Esophagus (tissue), 2 donors: Measurements from ENCODE around the gene MEG3. TPM values are rescaled to one million over a fixed set of nuclear protein-coding genes. Genes with fewer than 3 reads are reported as not detected.
"Not testable (repeated sequence)": the region's sequence is repeated elsewhere in the genome, so short reads cannot be mapped to it uniquely, and the experiment has no call there.

Source experiments
- H3K27ac ChIP-seq, 2 donors: one replicate each; pipeline ENCODE4 v1.5.1; 2013; ENCODE audit warnings: low read depth in 2 of 2, mild to moderate bottlenecking in 2 of 2, inconsistent platforms in 1 of 2, low read length in 1 of 2, moderate library complexity in 1 of 2
- H3K27me3 ChIP-seq, 2 donors: one replicate each; pipeline ENCODE4 v1.6.1; 2013; ENCODE audit warnings: low read length in 2 of 2, control low read depth in 1 of 2, mild to moderate bottlenecking in 1 of 2; ENCODE audit not compliant: insufficient read depth in 2 of 2, control insufficient read depth in 1 of 2
- H3K36me3 ChIP-seq, 2 donors: one replicate each; pipeline ENCODE4 v1.6.1; 2013; ENCODE audit warnings: low read length in 1 of 2; ENCODE audit not compliant: control insufficient read depth in 2 of 2, insufficient read depth in 2 of 2
- H3K4me1 ChIP-seq, 2 donors: one replicate each; pipeline ENCODE4 v1.6.1; 2013; ENCODE audit warnings: low read length in 1 of 2; ENCODE audit not compliant: control insufficient read depth in 2 of 2, insufficient read depth in 2 of 2
- H3K4me3 ChIP-seq, 2 donors: one replicate each; pipeline ENCODE4 v1.5.1; 2013; ENCODE audit warnings: low read length in 2 of 2, mild to moderate bottlenecking in 2 of 2, low read depth in 1 of 2, moderate library complexity in 1 of 2
- H3K9me3 ChIP-seq, 2 donors: one replicate each; pipeline ENCODE4 v1.6.1; 2013; ENCODE audit warnings: mild to moderate bottlenecking in 2 of 2, low read depth in 1 of 2, low read length in 1 of 2, moderate library complexity in 1 of 2; ENCODE audit not compliant: control insufficient read depth in 2 of 2, insufficient read depth in 1 of 2
- WGBS, 2 donors: extraction: QIAGEN DNeasy Blood & Tissue Kit; methylation state at CpG; one replicate each; pipeline ENCODE4 v1.1.7; 2013; 5-methylcytosine and 5-hydroxymethylcytosine counted together
- polyA plus RNA-seq, 2 donors: library from polyadenylated mRNA; stranded (reverse); fragments of 200-250 nt; gene quantifications; one replicate each; pipeline ENCODE4 v1.2.3, GENCODE V29; 2013
- donor health status: healthy with polysubstance abuse.
- donor health status: Bipolar disorder and iron deficiency.

MEG3 gene
- polyA plus RNA-seq, 2 donors = 9.7 to 13.9 TPM

DNA sequence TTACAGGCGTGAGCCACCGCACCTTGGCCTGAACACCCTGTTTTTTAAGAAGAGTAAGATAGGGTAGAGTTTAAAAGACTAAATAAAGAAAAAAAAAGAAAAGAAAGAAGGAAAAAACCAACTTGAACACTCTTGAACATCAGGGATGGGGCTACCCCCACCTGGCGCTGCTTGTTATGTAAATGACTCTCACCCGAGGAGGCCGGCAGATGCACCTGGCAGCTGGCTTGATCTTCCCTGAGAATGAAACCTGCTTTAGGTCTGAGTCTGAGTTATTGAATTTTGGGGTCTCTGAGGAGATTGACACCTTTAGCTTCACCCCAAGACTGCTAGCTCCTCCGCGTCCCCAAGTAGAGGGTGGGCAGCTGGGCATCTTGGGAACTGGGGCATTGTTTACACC lies 15.5 kb upstream of the MEG3 start:
- H3K4me1 ChIP-seq = no peaks in the 10 kb centered on the region
- peaks cover 9 to 23% of the 10 kb centered on the region in 2 donors for H3K9me3 ChIP-seq
- no peak overlapping the region for H3K27ac ChIP-seq
- no peaks in the 10 kb centered on the region for H3K27me3 ChIP-seq
- 81 to 87% methylated on average over 7 of the region's 7 CpGs for WGBS, 2 donors
- no peaks in the 10 kb centered on the region for H3K36me3 ChIP-seq
- no peak overlapping the region for H3K4me3 ChIP-seq

GRCh38 chr14:100810861-100811461 lies 15.0 kb upstream of the MEG3 start:
- Histone ChIP-seq H3K4me1 (no peaks in the 10 kb centered on the region), H3K9me3 (peaks cover 9 to 23% of the 10 kb centered on the region in 2 donors), H3K4me3 (no peak overlapping the region), H3K27ac (no peak overlapping the region), H3K36me3 (no peaks in the 10 kb centered on the region), H3K27me3 (no peaks in the 10 kb centered on the region)
- WGBS, 2 donors = 71 to 72% methylated on average over 21 of the region's 21 CpGs

GRCh38 chr14:100813291-100813690 lies 12.6 kb upstream of the MEG3 start:
- Histone ChIP-seq H3K27me3 (no peaks in the 10 kb centered on the region), H3K9me3 (peaks cover 9 to 17% of the 10 kb centered on the region in 2 donors), H3K36me3 (no peaks in the 10 kb centered on the region), H3K27ac (no peak overlapping the region), H3K4me1 (no peaks in the 10 kb centered on the region), H3K4me3 (no peak overlapping the region)
- 93 to 94% methylated on average over 10 of the region's 10 CpGs for WGBS, 2 donors

DNA sequence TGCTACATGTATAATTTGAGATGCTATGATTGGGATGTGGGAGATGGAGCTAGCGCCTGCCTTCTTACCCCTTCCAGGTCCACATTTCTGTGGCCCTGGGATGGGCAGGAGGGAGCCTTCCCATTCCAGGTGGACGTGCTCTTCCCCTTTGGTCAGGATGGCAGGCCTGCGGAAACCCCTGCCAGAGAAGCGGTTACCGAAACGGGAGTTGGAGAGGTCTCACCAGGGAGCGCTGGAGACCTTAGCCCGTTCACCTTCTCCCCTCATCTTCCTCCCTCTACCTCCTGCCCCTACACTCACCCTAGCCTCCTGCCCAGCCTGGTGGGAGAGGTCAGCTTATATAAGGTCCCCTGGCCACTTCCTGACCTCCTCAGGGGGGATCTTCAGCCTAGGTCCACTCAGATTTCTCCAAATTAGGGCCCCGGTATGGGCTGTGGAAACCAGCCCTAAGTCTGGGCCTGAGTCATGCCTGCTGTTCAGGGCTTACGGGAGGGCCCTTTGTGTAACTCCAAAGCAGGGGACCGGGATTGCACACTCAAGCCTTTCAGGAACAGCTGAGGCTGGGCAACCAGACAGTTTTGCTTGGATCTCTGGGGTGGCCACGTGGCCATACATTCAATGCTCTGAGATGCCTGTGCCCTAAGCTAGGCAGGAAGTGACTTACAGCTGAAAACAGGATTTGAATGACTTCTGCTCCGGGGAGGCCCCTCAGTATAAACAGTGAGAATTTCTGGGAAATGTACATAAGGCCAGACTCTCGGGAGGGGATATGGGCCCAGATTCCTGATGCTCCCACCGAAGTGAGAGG lies 10.2 kb upstream of the MEG3 start:
- Histone ChIP-seq H3K4me1 (no peaks in the 10 kb centered on the region), H3K36me3 (no peaks in the 10 kb centered on the region), H3K4me3 (no peak overlapping the region), H3K9me3 (peaks cover 5 to 6% of the 10 kb centered on the region in 2 donors), H3K27me3 (no peaks in the 10 kb centered on the region), H3K27ac (no peak overlapping the region)
- WGBS, 2 donors = 77 to 85% methylated on average over 15 of the region's 15 CpGs

GRCh38 chr14:100816286-100816949 lies 9.5 kb upstream of the MEG3 start:
- WGBS, 2 donors = 76 to 82% methylated on average over 5 of the region's 5 CpGs
- H3K4me1 ChIP-seq = no peaks in the 10 kb centered on the region
- H3K9me3 ChIP-seq = peaks cover 0 to 3% of the 10 kb centered on the region in 2 donors
- no peak overlapping the region for H3K27ac ChIP-seq
- H3K36me3 ChIP-seq = no peaks in the 10 kb centered on the region
- no peak overlapping the region for H3K4me3 ChIP-seq
- H3K27me3 ChIP-seq = no peaks in the 10 kb centered on the region

DNA sequence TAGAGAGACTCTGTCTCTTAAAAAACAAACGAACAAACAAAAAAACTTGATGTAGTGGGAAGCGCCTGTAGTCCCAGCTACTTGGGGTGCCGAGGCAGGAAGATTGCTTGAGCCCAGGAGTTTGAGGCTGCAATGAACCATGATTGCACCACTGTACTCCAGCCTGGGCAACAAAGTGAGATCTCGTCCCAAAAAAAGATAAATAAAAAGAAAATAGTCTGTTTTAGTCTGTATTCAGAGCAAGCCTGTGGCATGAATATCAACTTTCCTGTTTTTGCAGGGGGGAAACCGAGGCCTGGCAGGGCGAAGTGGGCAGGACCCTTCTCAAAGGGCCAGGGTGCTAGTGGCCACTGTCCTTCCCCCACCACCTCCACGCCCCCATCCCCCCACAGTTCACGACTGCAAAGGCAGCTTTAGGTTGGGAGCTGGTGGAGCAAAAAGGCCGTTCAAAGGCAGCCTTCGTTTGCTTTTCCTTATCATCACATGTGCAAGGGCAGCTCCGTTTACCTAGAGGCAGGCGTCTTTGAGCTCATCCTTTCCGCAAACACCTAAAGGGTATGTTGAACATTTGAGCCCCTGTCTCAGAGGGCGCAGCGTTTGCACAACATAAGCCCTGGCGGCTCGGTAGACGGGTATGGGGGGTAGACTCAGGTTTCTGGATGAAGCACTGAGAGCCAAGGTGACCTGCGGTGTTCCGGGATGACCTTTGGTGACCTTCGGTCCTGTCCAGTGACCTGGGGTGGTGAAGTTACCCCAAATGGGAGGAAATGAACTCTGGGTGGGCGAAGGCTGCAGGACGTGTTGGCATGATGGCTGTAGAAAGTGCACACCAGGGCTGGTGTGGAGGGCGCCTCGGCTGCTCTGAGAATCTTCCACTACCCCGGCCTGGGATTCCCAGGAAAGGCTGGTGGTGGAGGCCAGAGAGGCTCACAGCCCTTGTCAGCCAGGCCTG lies 8.7 kb upstream of the MEG3 start:
- 83 to 87% methylated on average over 26 of the region's 26 CpGs for WGBS, 2 donors
- H3K27ac ChIP-seq = no peak overlapping the region
- H3K4me3 ChIP-seq = no peak overlapping the region
- no peaks in the 10 kb centered on the region for H3K4me1 ChIP-seq
- peaks cover 0 to 3% of the 10 kb centered on the region in 2 donors for H3K9me3 ChIP-seq
- H3K27me3 ChIP-seq = no peaks in the 10 kb centered on the region
- H3K36me3 ChIP-seq = no peaks in the 10 kb centered on the region

DNA sequence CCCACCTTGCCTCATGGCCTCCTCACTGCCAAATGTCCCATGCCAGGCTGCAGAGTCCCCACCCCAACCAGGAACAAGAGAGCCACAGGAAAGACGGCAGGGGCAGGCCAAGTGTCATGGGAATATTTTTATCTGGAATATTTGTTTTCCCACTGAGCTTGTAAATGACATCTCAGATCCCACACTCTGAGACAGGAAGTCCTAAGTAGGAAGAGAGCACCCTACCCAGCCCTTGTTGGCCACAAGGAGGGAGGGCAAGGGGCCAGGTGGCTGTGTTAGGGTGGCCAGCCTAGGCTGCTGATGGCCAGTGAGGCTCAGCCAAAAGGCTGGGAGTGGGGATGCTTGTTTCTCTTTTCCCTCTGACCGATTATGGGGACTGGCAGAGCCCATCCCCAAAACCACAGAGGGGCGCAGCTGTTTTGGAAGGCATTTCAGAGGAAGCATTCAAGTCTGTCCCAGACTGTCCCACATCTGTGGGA lies 7.7 kb upstream of the MEG3 start:
- Histone ChIP-seq H3K9me3 (no peaks in the 10 kb centered on the region), H3K36me3 (no peaks in the 10 kb centered on the region), H3K4me3 (no peak overlapping the region), H3K4me1 (no peaks in the 10 kb centered on the region), H3K27ac (no peak overlapping the region), H3K27me3 (no peaks in the 10 kb centered on the region)
- 65 to 72% methylated on average over 3 of the region's 3 CpGs for WGBS, 2 donors

DNA sequence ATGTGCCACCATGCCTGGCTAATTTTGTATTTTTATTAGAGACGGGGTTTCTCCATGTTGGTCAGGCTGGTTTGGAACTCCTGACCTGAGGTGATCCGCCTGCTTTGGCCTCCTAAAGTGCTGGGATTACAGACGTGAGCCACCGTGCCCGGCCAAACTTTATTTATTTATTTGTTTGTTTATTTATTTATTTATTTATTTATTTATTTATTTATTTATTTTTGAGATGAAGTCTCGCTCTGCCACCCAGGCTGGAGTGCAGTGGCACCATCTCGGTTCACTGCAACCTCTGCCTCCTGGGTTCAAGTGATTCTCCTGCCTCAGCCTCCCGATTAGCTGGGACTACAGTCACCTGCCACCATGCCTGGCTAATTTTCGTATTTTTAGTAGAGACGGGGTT lies 7.0 kb upstream of the MEG3 start:
- not testable (repeated sequence) for H3K27me3 ChIP-seq, H3K4me1 ChIP-seq, H3K36me3 ChIP-seq, H3K27ac ChIP-seq, H3K4me3 ChIP-seq, H3K9me3 ChIP-seq
- 88 to 89% methylated on average over 10 of the region's 10 CpGs for WGBS, 2 donors

DNA sequence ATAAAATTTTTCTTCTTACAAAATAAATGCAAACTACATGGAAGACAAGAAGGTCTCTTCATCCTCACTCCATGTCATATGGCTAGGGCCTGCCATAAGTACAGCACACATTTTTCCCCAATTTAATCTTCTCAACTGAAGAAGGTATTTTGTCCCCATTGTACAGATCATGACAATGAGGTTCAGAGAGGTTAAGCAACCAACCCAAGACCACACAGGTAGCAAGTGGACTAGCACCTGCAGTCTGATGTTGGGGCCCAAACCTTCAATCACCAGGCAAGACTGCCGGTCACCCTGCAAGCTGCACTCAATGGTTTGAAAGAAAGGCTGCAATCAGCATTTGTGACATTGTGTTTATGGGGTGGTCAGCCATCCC lies 6.5 kb upstream of the MEG3 start:
- no peaks in the 10 kb centered on the region for H3K9me3 ChIP-seq
- no peaks in the 10 kb centered on the region for H3K36me3 ChIP-seq
- no peaks in the 10 kb centered on the region for H3K4me1 ChIP-seq
- no peak overlapping the region for H3K4me3 ChIP-seq
- no peak overlapping the region for H3K27ac ChIP-seq
- no peaks in the 10 kb centered on the region for H3K27me3 ChIP-seq
- WGBS, 2 donors = 98 to 100% methylated on average over 1 of the region's 1 CpG
